ENCODE measurements around the gene LIG1.

LIG1 gene

GRCh38 chr19:48069435-48069834 is 100.7 kb downstream of the LIG1 start:
- DNase-seq, result no peak

All from femur (tissue), 1 donor.